Measurements from ENCODE around the gene ATP11C.
"Not testable (repeated sequence)": the region's sequence is repeated elsewhere in the genome, so short reads cannot be mapped to it uniquely, and the experiment has no call there.

The ATP11C gene

GRCh38 chrX:139691493-139691842 is 241.4 kb downstream of the ATP11C start:
- no peak overlapping the region for H3K4me3 ChIP-seq (ENCODE audit: low read depth, low read length)
- no peak for TF ChIP-seq CTCF (IDR thresholded peaks at IDR 0.05; ENCODE audit: insufficient read depth, low read depth, low read length, missing control alignments)
- DNase-seq (ENCODE audit: low read depth) = no peak

- DNase-seq (ENCODE audit: low read depth); H3K4me3 ChIP-seq (ENCODE audit: low read depth, low read length): not testable (repeated sequence)
These were observed 247.7 kb downstream of the ATP11C start for GRCh38 chrX:139685175-139685574.

DNA sequence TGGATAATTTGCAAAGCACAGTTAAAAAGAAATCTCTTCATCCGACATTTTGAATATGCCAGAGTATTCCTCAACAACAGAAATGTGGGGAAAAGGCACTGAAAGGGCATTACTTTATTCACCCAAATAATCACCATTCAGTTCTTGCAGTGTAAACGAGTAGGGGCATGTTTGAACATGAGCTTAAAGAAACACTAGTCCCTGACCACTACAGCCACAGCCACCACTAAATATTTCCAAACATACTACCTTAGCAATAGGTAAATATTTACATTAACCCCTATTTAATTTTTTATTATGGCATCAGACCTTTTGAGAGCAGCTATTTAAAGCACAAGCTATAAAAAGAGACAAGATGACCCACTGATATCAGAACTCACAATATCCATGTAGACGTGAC is 252.5 kb downstream of the ATP11C start:
- no peak for TF ChIP-seq CTCF (IDR thresholded peaks at IDR 0.05; ENCODE audit: insufficient read depth, low read depth, low read length, missing control alignments)
- DNase-seq (ENCODE audit: low read depth) = no peak
- H3K4me3 ChIP-seq (ENCODE audit: low read depth, low read length) = no peak overlapping the region
